Retinal pigment epithelial cell (primary cell): ENCODE results near the gene COPS9.

Experiments
- DNase-seq: peaks from one replicate; pipeline ENCODE4 v3.0.0-alpha.2; 2010; ENCODE audit warnings: low read depth
- H3K4me3 ChIP-seq: 2 replicates; pipeline ENCODE4 v1.5.1; 2011; ENCODE audit warnings: mild to moderate bottlenecking, low read length, control low read depth, moderate library complexity
- TF ChIP-seq, protein P1 (sequence below): conservative IDR thresholded peaks from 2 replicates; pipeline ENCODE4 v1.5.1; 2011; ENCODE audit warnings: low read depth, low read length, control low read depth, inconsistent platforms

Gene COPS9

DNA sequence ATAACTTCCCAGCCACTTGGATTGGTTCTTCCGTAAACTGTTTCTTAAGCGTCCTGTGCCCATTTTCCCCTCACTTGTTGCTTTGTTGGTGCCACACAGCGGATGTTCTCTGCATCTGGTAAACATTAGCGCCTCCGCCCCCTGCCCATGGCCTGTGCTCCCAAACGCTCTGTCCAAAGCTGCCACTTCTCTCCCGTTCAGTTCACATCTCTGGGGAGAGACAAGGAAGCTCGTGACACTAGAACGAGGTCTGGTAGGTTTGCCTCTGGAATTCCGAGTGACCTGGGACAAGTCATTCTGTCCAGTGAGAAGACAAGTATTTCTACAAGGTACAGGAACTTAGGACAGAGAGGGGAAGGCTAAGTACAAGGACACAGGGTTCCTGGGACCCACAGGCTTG is 9.4 kb downstream of the COPS9 start:
- H3K4me3 ChIP-seq = no peak overlapping the region
- TF ChIP-seq, protein P1, sequence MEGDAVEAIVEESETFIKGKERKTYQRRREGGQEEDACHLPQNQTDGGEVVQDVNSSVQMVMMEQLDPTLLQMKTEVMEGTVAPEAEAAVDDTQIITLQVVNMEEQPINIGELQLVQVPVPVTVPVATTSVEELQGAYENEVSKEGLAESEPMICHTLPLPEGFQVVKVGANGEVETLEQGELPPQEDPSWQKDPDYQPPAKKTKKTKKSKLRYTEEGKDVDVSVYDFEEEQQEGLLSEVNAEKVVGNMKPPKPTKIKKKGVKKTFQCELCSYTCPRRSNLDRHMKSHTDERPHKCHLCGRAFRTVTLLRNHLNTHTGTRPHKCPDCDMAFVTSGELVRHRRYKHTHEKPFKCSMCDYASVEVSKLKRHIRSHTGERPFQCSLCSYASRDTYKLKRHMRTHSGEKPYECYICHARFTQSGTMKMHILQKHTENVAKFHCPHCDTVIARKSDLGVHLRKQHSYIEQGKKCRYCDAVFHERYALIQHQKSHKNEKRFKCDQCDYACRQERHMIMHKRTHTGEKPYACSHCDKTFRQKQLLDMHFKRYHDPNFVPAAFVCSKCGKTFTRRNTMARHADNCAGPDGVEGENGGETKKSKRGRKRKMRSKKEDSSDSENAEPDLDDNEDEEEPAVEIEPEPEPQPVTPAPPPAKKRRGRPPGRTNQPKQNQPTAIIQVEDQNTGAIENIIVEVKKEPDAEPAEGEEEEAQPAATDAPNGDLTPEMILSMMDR = no peak
- no peak for DNase-seq

- TF ChIP-seq, protein P1 = no peak
- no peak for DNase-seq
- H3K4me3 ChIP-seq = no peak overlapping the region
Observed at GRCh38 chr2:240125742-240126141, 10.4 kb downstream of the COPS9 start.

GRCh38 chr2:240124651-240125030 is 11.5 kb downstream of the COPS9 start:
- TF ChIP-seq, protein P1 = no peak
- no peak for DNase-seq
- no peak overlapping the region for H3K4me3 ChIP-seq

DNA sequence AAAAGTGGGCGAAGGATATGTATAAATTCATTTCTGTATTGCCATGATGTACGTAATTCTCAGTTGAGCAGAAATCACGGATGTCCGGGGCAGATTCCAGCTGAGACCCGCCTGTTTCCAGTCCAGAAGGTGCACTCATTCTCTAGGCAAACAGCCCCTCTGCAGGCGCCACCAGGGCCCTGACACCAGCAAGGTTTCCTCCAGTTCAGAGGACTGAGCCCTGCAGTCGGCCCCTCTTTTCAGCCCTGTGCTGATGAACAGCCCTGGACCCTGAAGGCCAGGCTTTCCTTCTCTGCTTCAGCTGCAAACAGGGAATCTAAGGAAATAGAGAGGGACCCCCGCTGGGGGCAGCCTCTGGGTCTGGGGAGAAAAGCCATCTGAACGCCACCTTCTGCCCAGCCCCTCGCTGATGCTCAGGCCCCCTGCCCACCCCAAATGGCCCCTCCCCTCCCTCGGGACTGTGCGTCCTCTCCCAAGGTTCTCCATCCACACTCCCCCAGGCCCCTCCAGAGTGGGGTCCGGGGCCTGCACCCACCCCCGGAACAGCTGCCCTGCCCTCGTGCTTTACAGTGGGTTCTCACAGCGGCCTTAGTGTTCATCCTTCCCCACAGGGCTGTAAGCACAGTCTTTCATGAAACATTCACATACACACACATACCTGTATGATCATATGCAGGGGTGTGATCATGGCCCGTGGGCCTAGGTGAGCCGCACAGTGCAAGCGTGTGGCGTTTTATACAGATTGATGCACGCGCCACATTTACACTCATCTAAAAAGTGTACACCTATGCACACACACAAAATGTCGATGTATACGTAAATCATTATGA is 12.1 kb downstream of the COPS9 start:
- H3K4me3 ChIP-seq = no peak overlapping the region
- TF ChIP-seq, protein P1 = no peak
- DNase-seq = no peak

- TF ChIP-seq, protein P1 = no peak
- no peak for DNase-seq
- H3K4me3 ChIP-seq = no peak overlapping the region
Observed at GRCh38 chr2:240121675-240122074, 14.4 kb downstream of the COPS9 start.

DNA sequence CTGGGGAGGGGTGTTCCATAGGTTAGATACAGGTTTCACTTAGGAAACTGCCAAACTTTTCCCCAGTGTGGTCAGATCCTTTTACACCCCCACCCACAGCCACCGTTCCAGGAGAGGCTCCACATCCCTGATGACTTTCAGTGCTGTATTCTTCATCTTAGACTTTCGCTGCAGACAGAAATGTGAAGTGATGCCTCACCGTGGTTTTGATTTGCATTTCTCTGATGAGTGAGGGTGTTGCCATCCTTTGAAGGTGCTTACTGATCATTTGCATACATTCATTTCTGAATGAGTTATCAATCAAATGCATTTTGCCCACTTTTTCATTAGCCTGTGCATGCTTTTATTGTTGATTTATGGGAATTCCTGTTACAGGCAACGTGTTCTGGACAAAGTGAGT is 14.9 kb downstream of the COPS9 start:
- TF ChIP-seq, protein P1 = no peak
- no peak for DNase-seq
- H3K4me3 ChIP-seq = no peak overlapping the region

- no peak for DNase-seq
- TF ChIP-seq, protein P1 = no peak
- H3K4me3 ChIP-seq = no peak overlapping the region
Observed at GRCh38 chr2:240114233-240114632, 21.9 kb downstream of the COPS9 start.
